ENCODE measurements around the gene KCNJ9. TPM values are rescaled to one million over a fixed set of nuclear protein-coding genes. Genes with fewer than 3 reads are reported as not detected.

Gene KCNJ9
- total and polyA plus RNA-seq, 10 of the 15 experiments (the other 5 are each of a cell fraction or from before 2014, with no cell fraction given) = 0.12 TPM; not detected in 9

DNA sequence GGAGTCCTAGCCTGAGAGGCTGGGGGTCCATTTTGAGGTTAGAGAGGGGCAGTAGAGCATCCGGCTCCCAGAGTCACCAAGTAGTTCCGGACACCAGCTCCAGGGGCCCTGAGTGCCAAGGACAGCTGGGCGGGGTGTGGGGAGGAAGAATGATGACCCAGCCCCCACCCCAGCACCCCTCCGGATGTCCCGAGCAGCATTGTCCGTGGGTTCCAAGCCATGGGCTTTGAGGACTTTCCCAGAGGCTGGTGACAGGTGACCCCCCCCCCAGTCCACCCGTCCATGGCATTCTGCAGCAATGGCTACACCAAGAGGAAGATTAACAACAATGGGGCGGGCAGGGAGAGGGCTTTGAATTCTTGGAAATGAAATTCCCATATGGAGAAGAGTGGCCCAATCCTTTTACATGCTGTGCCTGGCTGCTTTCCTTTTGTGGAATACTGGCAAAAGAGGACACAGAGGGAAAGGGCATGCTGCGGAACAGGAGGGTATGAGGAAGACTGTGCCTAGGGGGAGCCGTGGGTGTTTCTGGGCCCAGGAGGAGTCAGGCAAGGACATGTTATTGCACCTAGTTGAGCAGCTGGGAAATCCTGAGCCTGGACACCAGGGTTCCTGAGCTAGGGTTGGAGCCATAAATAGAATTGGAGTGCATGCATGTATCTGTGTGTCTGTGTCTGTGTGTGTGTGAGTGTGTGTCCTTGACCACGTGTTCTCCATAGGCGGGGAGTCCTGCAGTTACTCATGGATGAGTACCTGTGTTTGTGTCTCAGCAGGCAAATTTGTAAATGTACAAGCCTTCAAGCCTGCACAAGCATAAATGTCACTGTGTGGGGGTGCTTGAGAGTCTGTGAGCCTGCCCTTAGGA lies 35.2 kb downstream of the KCNJ9 start (continued):
- TF ChIP-seq, protein P1, sequence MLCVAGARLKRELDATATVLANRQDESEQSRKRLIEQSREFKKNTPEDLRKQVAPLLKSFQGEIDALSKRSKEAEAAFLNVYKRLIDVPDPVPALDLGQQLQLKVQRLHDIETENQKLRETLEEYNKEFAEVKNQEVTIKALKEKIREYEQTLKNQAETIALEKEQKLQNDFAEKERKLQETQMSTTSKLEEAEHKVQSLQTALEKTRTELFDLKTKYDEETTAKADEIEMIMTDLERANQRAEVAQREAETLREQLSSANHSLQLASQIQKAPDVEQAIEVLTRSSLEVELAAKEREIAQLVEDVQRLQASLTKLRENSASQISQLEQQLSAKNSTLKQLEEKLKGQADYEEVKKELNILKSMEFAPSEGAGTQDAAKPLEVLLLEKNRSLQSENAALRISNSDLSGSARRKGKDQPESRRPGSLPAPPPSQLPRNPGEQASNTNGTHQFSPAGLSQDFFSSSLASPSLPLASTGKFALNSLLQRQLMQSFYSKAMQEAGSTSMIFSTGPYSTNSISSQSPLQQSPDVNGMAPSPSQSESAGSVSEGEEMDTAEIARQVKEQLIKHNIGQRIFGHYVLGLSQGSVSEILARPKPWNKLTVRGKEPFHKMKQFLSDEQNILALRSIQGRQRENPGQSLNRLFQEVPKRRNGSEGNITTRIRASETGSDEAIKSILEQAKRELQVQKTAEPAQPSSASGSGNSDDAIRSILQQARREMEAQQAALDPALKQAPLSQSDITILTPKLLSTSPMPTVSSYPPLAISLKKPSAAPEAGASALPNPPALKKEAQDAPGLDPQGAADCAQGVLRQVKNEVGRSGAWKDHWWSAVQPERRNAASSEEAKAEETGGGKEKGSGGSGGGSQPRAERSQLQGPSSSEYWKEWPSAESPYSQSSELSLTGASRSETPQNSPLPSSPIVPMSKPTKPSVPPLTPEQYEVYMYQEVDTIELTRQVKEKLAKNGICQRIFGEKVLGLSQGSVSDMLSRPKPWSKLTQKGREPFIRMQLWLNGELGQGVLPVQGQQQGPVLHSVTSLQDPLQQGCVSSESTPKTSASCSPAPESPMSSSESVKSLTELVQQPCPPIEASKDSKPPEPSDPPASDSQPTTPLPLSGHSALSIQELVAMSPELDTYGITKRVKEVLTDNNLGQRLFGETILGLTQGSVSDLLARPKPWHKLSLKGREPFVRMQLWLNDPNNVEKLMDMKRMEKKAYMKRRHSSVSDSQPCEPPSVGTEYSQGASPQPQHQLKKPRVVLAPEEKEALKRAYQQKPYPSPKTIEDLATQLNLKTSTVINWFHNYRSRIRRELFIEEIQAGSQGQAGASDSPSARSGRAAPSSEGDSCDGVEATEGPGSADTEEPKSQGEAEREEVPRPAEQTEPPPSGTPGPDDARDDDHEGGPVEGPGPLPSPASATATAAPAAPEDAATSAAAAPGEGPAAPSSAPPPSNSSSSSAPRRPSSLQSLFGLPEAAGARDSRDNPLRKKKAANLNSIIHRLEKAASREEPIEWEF (IDR thresholded peaks at IDR 0.05; ENCODE audit: insufficient replicate concordance, low read depth, low read length) = no peak
- TF ChIP-seq TCF12 (IDR thresholded peaks at IDR 0.05; ENCODE audit: low read depth, low read length) (no peak), ZNF217 (IDR thresholded peaks at IDR 0.05) (no peak), EED (IDR thresholded peaks at IDR 0.05; ENCODE audit: low read depth) (no peak), POLR2AphosphoS2 (IDR thresholded peaks at IDR 0.05; ENCODE audit: low read depth, low read length) (no peak)
- TF ChIP-seq, protein P2, sequence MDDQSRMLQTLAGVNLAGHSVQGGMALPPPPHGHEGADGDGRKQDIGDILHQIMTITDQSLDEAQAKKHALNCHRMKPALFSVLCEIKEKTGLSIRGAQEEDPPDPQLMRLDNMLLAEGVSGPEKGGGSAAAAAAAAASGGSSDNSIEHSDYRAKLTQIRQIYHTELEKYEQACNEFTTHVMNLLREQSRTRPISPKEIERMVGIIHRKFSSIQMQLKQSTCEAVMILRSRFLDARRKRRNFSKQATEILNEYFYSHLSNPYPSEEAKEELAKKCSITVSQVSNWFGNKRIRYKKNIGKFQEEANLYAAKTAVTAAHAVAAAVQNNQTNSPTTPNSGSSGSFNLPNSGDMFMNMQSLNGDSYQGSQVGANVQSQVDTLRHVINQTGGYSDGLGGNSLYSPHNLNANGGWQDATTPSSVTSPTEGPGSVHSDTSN (IDR thresholded peaks at IDR 0.05; ENCODE audit: insufficient replicate concordance, low read depth, low read length) = no peak
